LNCaP clone FGC (cell line): ENCODE results near the gene MCF2L2.

Source experiments
- DNase-seq: peaks from one replicate; pipeline ENCODE4 v3.0.0-alpha.2; 2011; ENCODE audit warnings: low read depth
- H3K4me3 ChIP-seq: 2 replicates; pipeline ENCODE4 v1.5.1; 2011; ENCODE audit warnings: mild to moderate bottlenecking, low read depth, low read length, control low read depth
- CTCF ChIP-seq: IDR thresholded peaks from 2 replicates; pipeline ENCODE4 v1.5.1; 2012; ENCODE audit warnings: mild to moderate bottlenecking; ENCODE audit not compliant: control insufficient read depth, insufficient read depth; ENCODE audit errors: extremely low read depth

Gene MCF2L2

GRCh38 chr3:183328823-183329222 lies 99.6 kb downstream of the MCF2L2 start:
- no peak for DNase-seq
- no peak for TF ChIP-seq CTCF
- no peak overlapping the region for H3K4me3 ChIP-seq

- TF ChIP-seq CTCF = no peak
- no peak for DNase-seq
- H3K4me3 ChIP-seq = no peak overlapping the region
Measured at GRCh38 chr3:183328164-183328563, 100.3 kb downstream of the MCF2L2 start.

- no peak for DNase-seq
- no peak overlapping the region for H3K4me3 ChIP-seq
- TF ChIP-seq CTCF = 0 out of 2 replicates have a peak, but pooled peaks have one; percentile 5
Measured at GRCh38 chr3:183327343-183327742, 101.1 kb downstream of the MCF2L2 start.

GRCh38 chr3:183324083-183324482 lies 104.3 kb downstream of the MCF2L2 start:
- TF ChIP-seq CTCF = no peak
- no peak for DNase-seq
- H3K4me3 ChIP-seq = no peak overlapping the region

GRCh38 chr3:183319371-183319770 lies 109.0 kb downstream of the MCF2L2 start:
- no peak overlapping the region for H3K4me3 ChIP-seq
- no peak for DNase-seq
- no peak for TF ChIP-seq CTCF

- no peak for DNase-seq
- H3K4me3 ChIP-seq = no peak overlapping the region
- no peak for TF ChIP-seq CTCF
Measured at GRCh38 chr3:183318877-183319276, 109.5 kb downstream of the MCF2L2 start.
